TTC549 (cell line): ENCODE results near the gene SLC7A6OS.

Source experiments
- FAIRE-seq: peaks from 2 replicates; lab custom pipeline; 2012; peaks lifted over from hg19 to GRCh38; lab: Jason Lieb, UNC

Gene SLC7A6OS

DNA sequence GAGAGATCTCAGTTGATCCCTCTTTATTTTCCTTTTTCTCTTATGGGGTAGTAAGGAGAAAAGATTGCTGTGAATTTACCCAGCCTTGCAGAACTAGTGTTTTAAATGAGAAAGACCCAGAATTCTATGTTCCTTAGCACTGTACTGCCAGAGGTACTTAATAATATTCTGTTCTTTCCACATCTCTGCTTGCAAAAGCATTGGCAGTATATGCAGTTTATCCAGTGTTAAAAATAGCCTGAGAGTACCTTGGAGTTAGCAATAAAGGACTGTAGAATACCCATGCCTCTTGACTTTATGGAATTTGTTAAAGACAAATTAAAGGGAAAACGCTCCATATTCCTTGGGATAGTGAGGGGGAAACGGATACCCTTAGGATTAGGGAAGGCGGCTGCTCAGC lies 34.5 kb downstream of the SLC7A6OS start:
- FAIRE-seq = no peak

DNA sequence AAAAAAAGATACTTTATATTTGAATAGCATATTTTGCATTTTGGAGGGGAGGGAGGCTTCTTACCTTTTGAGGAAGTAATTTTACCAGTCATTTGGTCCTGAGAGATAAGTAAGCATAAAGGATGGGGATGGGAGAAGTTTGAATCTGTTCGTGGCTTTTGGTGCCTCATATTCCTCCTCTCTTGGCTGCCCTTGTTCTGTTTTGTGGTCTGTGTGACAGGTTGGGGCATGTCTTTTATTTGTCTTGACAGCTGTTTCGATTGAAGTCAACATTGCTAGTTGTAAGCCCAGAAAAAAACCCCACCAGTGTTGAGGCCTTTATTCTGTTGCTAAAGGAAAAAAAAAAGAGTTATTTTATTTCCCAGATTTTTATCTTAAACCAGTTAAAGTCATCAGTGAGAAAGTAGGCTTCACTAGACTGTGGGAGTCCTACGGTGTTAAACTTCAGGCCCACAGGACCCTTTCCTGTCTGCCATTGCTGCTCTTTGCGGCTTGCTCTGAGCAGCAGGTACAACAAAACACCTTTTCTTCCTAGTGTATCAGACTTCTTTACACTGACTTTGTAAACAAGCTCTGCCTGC lies 35.0 kb downstream of the SLC7A6OS start:
- no peak for FAIRE-seq

DNA sequence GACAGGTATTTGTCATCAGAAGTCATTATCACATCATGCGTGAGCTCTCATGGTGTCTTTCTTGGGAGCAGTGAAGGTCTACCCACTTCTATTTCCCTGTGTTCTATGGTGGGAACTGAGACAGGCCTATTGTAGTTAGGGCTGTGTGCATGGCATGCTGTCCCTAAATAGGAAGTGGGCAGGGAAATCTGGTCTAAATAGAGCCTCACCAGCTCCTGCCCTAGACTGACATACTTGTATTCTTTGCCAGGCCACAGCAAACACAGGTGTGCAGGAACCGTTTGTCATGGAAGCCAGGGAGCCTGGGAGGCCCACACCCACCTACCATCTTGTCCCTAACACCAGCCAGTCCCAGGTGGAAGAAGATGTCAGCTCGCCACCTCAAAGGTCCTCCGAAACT lies 36.3 kb downstream of the SLC7A6OS start:
- no peak for FAIRE-seq

- FAIRE-seq = no peak
These were observed 36.9 kb downstream of the SLC7A6OS start for GRCh38 chr16:68273896-68274295.

GRCh38 chr16:68273459-68273858 lies 37.3 kb downstream of the SLC7A6OS start:
- no peak for FAIRE-seq

DNA sequence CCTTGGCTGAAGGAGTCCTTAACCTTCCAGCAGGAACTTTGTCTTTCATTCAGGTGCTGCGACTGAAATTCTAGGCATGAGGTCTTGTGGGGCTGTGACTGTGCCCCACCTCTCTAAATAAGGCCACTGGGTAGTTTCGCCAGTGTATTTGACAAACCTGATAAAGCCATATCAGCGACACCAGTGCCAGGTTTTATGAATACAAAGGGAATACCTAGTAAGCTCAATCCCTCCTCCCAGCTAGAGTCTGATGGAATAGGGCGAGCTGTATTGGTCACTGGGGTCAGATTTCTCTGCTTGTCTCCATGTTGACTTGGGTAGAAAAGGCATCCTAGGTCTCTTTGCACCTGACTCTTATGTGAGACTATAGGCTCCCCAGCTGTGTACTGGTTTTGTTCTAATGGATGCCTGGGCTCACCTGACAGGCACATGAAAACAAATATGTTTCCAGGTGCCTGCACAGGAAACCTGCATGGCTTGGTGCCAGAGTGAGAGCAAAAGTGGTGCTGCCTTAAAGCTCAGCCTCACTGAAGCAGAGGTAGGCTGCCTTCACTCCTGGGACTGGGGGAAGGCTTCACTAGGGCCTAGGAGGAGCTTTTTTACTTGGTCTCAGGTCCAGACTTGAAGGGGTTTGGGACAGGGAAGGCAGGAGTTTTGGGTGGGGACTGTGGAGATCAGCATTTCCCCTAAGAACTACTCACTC lies 38.1 kb downstream of the SLC7A6OS start:
- FAIRE-seq = no peak

- no peak for FAIRE-seq
These were observed 40.4 kb downstream of the SLC7A6OS start for GRCh38 chr16:68270353-68270752.

DNA sequence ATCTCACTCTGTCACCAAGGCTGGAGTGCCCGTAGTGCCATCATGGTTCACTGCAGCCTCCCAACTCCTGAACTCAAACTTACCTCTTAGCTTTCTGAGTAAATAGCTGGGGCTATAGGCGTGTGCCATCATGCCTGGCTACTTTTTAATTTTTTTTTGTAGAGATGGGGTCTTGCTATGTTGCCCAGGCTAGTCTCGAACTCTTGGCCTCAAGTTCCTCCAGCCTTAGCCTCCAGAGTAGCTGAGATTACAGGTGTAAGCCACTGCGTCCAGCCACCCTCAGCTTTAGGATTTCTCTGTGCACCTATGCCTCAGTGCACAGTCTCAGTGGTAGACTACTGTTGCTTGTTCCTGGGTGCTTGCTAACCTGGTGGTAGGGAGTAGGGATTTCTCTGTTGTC lies 41.0 kb downstream of the SLC7A6OS start:
- FAIRE-seq = no peak

- no peak for FAIRE-seq
These were observed 42.9 kb downstream of the SLC7A6OS start for GRCh38 chr16:68267612-68268405.

GRCh38 chr16:68265078-68265920 lies 45.4 kb downstream of the SLC7A6OS start:
- no peak for FAIRE-seq

DNA sequence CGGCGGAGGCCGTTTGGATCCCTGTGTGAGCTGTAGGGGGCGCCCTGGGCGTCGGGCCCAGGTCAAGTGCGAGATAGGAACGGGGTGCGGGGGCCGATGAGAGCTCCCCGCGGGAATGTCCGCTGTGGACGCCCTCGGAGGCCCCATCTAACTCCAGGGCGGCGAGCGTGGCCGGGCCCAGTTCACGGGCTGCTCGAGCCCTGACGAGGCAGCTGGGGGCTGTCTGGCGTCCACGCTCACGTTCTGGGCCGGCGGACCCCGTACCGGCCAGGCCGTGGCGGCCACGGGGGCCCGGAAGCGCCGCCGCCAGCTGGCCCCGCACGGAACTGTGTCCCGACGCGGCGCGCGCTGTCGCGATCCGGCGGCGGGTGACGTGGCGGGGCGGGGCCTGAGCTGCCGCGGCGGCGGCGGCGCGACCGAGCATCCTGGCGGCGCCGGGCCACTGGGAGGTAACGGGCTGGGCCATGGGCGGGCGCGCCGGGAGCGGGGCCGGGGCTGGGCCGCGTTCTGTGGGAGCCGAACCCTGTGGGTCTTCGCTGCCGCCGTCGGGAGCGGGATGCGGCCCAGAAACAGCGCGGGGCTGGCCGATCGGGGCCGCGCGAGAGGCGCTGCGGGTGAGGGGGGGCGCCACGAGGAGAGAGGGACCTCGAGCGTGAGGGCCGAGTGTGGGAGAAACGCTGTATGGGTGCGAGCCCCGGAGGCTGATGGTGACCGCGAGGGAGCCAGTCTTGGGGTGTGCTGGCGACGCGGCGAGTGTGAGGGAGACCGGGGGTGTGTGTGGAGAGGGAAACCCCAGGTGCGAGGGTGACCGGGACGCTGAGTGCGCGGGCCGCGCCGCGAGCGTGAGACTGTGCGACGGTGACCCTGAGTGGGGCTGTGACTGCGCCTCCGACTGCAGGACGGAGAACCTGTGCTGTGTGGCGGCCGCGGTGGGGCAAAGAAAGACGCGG lies 46.3 kb downstream of the SLC7A6OS start, which contains the start of gene SLC7A6:
Gene SLC7A6, plus strand, starts transcription at position 399 of the 950 bp plus-strand sequence. CDS start 10,201 bp downstream, outside the sequence.
- no peak for FAIRE-seq

- no peak for FAIRE-seq
These were observed 47.1 kb downstream of the SLC7A6OS start for GRCh38 chr16:68263559-68264127.

DNA sequence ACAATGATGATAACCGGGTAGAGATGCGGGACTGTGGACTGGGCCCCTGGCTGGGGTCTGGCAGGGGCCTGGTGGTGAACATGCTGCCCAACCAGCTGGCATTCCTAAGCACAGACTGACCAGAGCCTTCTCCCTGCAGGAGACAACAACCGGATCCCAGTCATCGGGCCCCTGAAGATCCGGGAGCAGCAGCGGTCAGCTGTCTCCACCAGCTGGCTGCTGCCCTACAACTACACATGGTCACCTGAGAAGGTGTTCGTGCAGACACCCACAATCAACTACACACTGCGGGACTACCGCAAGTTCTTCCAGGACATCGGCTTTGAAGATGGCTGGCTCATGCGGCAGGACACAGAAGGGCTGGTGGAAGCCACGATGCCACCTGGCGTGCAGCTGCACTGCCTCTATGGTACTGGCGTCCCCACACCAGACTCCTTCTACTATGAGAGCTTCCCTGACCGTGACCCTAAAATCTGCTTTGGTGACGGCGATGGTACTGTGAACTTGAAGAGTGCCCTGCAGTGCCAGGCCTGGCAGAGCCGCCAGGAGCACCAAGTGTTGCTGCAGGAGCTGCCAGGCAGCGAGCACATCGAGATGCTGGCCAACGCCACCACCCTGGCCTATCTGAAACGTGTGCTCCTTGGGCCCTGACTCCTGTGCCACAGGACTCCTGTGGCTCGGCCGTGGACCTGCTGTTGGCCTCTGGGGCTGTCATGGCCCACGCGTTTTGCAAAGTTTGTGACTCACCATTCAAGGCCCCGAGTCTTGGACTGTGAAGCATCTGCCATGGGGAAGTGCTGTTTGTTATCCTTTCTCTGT lies 51.5 kb downstream of the SLC7A6OS start:
- FAIRE-seq = no peak

- no peak for FAIRE-seq
These were observed 52.6 kb downstream of the SLC7A6OS start for GRCh38 chr16:68257906-68258800.

DNA sequence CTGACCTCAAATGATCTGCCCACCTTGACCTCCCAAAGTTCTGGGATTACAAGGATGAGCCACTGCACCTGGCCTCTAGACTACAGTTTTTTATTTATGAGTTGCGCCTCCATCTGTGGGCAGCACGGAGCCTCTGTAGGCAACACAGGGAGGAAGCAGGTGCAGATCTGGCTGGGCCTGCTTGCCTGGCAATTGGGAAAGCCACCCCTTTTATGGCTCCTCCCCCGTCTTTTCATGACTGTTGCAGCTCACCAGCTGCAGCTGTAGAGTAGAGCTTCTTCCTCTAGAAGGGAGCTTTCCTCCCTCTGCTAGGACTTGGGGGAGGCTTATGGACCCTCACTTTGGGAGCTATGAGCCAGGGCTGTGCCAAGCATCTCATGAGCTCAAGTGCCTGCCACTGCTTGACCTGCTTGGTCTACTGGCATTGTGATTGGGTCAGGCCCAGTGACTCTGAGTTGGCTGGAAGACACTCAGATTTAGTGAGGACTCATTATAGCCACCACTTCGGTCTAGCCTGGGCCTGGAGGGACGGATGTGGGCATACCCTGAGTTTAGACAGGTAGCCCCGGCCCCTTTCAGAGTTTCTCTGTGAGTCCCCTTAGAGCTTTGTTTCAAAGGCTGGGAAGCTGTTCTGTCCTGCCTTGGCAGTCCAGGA lies 53.4 kb downstream of the SLC7A6OS start:
- no peak for FAIRE-seq

- no peak for FAIRE-seq
These were observed 55.0 kb downstream of the SLC7A6OS start for GRCh38 chr16:68255712-68256111.

- FAIRE-seq = no peak
These were observed 57.0 kb downstream of the SLC7A6OS start for GRCh38 chr16:68253721-68254120.

GRCh38 chr16:68252383-68252782 lies 58.4 kb downstream of the SLC7A6OS start:
- no peak for FAIRE-seq
